D341Med (cell line): Measurements from ENCODE around the gene RNF141.

Experiments used
- DNase-seq: peaks from one replicate; pipeline ENCODE4 v3.0.0; 2012; ENCODE audit warnings: low spot score

The RNF141 gene

DNA sequence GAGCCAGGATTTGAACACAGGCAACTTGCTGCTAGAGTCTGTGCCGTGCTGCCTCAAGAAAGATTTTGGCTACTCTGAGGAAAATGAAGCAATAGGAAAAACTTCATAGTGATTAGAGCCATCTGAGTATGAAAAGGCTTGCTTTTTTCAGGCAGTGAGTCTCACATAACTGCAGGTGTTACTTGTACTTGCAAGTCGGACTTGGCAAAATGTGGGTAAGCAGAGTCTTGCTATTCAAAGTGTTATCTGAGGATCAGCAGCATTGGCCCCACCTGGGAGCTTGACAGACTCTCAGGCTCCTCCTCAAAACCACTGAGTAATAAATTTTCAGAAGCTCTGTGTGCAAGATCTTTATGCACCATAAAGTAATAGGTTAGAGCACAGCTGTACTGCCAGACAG, 18.1 kb downstream of the RNF141 start:
- DNase-seq: no peak

DNA sequence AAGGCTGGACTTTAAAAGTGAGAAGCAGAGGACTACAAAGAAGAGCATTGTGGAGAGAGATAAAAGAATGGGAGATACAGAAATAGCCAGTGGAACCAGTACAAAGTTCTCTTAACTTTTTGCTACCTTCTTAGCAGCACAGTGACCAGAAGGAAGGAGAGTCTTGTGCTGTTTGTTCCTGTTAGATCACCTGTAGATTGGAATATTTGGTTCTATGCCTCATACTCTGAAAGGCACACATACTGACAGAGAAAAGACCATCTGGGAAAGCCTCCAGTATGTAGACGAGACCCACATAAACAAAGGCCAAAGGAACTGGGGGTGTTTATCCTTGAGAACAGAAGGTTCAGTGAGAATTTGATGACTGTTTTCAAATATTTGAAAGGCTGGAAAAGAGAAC, 18.7 kb downstream of the RNF141 start:
- no peak for DNase-seq

DNA sequence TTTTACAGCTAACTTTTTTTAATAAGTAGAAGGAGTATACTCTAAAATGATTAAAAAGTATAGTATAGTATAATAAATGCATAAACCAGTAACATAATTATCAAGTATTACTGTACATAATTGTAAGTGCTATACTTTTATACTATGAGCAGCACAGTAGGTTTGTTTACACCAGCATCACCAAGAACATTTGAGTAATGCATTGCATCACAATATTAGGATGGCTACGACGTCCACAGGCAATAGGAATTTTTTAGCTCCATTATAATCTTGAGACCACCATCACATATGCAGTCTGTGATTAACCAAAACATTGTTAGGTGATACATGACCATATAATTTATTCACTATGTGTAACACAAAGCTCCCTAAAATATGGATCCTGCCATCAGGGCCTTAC, 20.4 kb downstream of the RNF141 start:
- no peak for DNase-seq

DNA sequence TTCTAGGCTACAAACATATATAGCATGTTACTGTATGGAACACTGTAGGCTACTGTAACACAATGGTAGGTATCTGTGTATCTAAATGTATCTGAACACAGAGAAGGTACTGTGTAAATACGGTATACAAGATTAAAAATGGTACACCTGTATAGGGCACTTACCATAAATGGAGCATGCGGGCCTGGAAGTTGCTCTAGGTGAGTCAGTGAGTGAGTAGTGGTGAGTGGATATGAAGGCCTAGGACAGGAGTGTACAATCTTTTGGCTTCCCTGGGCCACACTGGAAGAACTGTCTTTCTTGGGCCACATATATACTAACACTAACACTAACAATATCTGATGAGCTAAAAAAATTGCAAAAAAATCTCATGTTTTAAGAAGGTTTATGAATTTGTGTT, 21.4 kb downstream of the RNF141 start:
- DNase-seq: no peak

DNA sequence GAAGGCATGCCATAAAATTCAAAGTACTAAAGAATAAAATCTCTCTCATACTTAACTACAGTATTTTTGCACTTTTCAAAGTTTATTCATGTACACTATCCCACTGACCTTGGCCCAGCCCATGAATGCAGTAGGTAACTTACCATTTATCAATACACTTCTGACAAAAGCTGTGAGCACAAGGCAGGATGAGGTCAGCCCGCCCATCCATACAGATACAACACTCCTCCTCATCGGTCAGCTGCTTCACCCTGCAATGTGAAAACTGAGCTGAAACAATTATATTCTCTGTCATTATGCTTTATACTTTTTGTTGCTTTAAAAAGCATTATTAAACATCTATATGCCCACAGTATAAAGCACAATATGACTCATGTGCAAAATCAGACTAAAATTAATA, 22.1 kb downstream of the RNF141 start:
- DNase-seq: no peak

DNA sequence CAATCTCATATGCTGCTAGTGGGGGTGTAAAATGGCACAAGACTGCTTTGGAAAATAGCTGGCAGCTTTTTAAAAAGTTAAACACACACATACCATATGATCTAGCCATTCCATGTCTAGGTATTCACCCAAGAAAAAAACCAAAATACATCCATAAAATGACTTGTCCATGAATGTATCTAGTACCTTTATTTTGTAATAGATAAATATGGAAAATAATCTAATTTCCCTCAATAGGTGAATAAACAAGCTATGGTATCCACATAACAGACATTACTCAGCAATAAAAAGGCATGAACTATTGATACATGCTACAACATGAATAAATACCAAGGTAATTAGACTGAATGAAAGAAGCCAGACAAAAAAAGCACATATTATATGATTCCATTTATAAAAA, 22.9 kb downstream of the RNF141 start:
- no peak for DNase-seq

DNA sequence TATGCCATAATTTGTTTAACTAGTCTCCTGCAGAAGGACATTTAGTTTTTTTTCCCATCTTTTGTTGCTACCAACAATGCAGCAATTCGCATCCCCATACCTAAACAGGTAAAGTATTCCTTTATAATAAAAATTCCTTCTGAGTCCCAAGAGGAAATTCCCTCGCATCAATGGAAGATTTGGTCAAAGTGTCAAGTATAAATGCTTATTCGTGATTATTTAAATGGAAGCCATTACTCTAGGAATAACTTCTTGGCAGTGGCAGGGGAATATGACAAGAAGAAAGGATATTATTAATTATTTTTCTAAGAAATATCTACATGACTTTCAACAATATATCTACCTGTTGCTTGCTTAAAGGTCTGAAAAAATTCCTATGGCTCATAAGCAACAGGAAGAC, 25.6 kb downstream of the RNF141 start:
- no peak for DNase-seq

DNA sequence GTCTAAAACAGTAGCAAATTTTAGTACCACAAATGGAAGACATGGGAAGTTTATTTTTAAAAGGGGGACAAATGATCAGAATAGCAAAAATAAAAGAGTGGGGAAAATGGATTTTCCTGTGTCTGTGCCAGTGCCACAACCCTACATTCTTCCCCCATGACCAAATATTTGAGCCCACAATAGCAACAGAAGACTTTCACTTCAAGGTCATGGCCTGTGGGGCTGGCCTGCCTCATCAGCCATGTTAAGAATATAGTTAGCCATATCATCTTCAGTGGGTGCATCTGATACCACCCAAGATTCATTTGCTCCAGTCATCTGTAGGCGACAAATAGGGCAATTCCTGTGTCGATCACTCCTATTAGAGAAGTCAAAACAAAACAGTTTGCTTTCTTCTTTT, 26.3 kb downstream of the RNF141 start:
- DNase-seq: no peak

DNA sequence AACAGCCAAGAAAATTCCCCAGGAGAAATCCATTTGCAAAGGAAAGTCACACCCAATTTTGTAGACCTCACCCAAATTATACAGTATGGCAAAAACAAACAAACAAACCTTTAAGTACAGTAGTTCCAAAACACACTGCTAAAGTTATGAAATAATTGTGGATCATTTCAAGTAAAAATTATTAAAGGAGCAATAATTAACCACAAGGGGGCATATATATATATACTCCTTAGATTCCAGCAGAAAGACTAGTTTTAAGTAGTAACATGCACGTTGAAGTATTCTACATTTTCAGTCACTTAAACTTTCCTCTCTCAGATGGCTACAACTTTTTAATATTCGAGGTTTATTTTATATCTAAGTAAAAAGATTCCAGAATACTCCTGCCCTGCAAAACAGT, 26.8 kb downstream of the RNF141 start:
- no peak for DNase-seq

DNA sequence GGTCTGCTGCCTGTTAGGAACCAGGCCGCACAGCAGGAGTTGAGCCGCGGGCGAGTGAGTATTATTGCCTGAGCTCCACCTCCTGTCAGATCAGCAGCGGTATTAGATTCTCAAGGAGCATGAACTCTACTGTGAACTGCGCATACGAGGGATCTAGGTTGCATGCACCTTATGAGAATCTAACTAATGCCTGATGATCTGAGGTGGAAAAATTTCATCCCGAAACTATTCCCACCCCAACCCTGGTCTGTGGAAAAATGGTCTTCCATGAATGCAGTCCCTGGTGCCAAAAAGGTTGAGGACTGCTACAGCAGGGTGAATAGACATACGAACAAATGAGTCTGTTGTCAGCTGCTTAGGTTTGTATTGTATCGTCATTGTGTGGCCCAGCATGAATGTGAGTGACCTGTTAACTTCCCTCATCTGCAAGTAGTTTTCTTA, 29.8 kb downstream of the RNF141 start:
- no peak for DNase-seq

DNA sequence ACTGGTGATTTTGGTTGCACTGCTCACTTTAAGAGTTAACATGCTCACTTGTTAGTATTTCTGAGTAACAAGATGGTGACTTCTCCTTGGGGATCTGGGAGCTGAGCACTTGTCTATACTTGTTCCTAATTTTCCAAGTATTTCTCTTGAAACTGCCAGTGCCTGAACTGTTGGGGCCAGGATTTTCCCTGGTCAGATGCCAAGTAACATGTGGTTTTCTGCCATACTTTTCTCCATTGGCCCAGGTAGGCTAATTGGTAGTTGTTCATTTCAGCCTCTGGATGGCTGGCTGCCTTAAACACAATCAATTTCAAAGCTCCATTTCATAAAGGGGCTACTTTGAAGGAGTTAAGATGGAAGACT, 35.0 kb downstream of the RNF141 start:
- DNase-seq: no peak

DNA sequence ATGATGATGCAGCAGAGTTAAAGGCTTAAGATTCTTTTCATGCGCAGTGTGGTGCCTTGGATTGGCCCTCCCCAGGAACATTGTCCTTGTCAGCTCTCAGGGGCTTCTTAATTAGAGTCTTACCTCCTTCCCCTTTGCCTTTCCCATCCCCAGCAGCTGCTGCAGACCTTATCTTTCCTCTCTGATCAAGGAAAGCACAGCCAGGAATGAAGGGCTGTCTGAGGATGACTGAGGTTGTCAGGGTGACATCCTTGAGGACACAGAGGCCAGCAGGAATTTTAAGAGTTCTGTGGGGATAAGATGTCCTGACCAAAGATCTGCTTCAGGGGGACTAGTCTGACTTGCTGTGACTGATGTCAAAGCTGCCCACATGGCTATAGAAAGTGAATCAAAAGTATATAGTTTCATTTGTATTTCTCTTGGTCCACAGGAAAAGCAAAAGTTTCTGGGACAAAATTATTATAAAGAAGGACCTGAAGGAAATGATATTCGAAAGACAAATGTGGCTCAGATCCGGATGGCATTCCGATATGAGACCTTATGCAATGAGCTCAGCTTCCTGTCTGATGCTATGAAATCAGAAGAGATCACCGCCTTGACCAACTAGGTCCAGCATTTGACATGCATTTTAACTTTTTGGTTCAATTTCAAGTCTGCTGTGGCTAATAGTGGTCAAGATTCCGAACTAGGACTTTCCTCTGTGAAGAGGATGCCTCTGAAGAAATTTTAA, 35.5 kb downstream of the RNF141 start:
- no peak for DNase-seq

DNA sequence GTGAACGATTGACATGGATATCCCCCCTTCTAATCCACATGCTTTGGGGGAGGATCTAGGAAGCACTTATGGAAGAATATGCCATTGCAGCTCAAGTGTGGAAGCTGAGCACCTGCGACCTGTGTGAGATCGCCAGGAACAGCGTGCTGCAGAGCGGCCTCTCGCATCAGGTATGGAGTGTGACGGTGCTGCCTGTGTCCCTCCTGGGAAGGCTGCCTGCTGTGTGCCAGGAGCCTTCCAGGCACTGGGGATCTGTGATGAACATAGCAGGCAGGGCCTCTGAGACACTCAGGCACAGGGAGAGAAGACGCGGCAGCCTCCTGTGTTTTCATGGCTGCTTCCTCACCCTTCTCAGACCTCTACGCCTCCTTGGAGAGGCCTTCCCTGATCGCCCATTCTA, 36.5 kb downstream of the RNF141 start:
- DNase-seq: no peak

DNA sequence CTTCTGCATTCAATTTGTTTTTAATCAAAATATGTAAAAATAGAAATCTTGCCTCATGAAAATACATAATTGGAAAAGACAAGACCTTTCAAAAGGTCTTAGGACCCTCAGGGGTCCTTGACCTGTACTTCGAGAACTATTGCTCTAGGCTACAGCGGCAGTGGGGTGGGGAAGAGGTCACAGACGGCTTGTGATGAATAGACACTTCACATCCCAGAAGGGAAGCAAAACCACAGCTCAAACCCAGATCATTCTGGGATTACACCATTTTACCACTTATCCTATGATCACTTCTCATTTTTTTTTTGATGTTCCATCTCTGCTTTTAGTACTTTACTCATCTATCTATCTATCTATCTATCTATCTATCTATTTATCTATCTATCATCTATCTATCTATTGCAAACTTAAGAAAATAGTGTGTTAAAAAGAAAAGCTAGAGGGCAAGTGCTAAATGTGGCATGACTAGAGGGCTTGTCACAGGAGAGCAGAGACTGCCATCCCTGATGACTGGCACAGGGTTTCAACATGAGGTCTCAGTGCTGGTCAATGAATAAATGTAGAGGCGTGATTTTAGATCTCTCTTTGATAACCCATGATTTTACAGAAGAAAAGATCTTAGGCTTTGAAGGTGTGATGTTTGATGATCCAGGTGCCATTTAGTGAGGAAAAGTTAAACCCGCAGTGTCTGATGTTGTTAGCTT, 37.1 kb downstream of the RNF141 start:
- no peak for DNase-seq

DNA sequence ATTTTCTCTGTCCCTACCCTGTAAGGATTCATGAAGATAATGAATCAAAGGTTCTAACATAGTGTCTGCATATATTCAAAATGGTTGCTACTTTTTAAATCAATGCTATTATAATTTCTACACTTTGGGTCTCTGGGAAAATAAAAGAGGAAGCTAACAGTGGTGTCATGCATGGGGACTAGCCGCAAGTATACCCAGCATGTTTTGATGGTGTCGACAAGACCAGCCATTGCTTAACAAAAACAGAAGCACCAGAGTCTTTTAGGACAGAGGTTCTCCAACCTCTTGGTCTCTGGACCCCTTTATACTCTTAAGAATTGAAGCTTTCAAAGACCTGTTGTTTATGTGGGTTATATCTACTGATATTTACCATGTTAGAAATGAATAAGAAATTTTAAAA, 37.8 kb downstream of the RNF141 start:
- DNase-seq: no peak

DNA sequence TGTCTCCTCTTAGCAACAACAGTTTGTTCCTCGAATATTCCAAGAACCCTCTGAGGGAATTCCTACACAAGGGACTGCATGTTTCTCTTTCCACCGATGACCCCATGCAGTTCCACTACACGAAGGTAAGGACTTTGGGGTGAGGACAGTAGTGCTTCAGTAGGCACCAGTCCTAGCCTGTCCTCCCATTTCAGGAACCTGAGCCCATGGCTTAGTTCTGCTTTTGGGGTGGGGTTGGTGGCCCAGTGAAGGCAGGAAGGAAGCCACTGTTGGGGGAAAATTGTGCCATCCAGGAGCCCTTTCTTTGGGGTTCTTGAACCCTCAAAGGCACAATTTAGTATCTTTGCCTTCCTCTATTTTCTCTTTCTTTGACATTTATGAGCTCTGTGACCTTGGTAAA, 38.2 kb downstream of the RNF141 start:
- DNase-seq: no peak

DNA sequence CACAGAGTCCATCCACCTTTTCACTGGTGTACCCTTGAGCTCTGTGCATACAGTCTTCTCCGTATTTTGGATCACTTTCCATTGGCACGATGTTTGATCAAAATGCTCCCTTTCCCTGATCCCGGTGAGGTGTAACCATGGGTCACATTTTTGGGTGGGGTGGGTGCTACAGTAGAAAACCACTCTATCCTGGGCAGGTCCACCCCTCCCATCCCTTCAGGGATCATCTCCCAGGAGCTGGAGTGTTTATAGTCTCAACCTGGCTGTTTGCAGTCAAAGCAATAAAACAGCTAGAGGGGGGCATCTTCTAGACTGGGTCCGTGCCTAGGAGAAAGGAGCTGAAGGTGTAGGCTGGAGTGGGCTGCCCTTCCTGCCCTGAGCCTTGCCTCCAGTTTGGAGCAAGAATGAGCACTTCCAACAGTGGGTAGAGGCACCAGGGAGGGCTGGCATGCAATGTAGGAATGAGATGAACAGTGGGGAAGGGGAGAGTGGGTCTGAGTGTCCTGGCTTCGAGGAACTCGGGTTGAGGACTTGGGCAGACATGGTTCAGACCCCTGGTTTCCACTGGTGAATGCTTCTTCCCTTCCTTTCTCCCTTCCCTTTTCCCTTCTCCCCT, 38.8 kb downstream of the RNF141 start:
- no peak for DNase-seq

DNA sequence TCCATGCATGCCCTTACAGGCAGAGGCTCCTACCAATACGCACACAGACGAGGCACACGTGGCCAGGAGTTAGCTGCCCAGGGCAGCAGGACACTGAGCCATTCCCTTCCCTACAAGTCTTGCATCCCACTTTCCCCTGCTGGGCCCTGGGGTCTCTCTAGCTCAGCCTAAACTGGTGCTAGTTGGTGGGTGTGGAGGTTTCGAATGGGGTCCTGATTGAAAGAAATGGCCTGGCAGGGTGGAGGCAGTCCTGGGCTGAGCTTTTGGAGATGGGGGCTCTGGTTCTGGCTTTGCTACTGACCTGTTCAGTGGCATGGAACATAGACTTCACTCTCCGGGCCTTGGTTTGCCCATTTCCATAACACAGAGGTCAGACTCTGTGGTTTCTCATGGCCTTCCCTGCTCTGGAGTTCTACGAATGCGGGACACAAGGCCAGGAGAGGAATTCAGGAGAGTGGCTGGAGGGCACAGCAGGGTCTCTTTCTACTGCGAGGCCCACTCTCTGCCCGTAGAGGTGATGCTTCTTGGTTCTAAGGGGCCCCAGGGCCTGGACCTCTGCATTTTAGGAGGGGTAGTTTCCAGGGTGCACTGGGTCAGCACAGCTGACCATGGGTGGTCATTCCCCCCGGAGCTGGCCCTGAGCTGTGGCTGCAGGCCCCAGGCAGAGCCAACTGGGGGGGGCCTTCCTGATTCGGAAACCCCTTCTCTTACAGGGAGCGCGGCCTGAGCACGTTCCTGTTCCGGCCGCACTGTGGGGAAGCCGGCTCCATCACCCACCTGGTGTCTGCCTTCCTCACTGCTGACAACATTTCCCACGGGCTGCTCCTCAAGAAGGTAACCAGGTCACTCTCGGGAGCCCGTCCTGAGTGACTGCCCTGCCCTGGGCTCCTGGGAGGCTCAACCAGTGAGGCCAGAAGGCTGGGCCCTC, 40.0 kb downstream of the RNF141 start:
- no peak for DNase-seq

DNA sequence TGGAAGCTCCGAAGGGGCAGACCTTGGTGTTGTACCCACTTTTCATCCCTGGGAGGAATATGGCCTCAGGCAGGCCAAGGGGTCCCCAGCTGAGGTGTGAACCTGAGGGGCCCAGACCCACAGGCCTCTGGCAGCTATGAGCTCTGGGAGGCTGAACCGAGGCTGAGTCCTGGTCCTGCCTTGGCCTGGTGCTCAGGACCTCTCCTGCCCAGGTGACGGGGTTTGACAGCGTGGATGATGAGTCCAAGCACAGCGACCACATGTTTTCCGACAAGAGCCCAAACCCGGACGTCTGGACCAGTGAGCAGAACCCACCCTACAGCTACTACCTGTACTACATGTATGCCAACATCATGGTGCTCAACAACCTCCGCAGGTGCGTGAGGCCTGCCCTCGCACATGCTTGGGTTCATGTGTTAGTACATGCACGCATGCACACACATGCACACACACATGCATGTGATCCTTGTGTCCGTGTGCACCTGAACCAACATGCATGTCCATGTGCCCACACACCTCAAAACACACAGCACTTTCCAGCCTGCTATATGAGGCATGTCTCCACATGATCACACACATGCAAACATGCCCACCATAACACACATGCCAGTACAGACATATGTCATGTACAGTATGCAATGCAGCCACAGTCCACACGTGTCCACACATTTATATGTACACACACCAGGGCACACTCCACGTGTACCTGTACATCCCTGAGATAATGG, 40.9 kb downstream of the RNF141 start:
- DNase-seq: no peak

DNA sequence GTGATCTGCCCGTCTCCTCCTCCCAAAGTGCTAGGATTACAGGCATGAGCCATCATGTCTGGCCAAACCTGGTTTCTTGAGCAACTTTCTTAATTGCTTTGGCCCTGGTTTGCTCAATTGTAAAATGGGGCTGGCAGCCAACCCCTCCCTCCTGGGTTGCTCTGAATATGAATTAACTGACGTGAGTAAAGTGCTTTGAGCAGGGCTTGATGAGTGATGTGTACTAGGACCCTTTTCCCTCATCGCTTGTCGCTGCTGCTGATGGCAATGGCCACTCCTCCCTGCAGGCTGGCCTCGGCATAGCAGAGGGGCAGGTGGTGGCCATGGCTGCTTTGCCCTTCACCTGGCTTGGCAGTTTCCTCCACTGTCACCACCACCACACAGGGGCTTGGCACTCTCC, 41.5 kb downstream of the RNF141 start:
- no peak for DNase-seq

DNA sequence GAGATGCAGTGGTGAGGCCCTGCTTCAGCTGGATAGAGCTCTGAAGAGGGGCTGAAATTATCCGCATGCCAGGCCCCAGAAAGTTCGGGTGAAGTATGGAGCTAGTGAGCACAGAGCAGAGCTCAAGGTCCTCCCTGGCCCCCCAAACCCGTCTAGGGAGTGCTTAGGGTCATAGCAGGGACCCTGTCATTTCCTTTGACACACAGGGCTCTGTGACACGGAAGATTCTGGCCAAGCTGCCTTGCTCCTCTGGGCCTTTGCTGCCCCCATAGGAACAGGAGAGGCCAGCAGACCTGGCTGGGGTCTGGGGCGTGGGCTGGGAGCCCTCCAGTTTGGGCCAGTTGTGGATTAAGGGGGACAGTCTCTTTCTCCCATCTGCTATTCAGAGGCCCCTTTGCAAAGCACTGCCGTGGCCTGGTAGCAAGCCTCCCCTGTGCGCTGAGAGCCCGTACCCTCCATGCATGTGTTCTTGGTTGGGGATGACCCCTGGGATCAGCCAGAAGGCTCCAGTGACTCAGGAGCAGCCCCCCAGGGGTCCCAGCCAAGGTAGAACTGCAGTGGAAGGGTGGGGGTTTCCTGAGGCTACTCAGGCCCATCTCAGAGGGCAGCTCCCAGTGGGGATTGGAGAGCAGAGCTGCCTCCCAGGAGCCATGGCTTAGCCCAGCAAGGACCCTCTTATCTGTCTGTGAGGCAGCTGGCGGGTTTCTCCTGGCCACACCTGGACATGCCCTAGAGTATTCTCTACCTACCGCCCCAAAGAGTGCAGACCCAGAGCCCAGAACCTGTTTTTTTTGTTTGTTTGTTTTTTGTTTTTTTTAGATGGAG, 42.3 kb downstream of the RNF141 start:
- DNase-seq: no peak
